GM19467 (cell line): ENCODE measurements around the gene CCDC194.

ENCODE experiments used
- ATAC-seq: cut with Tn5 transposase; IDR thresholded peaks from one replicate; pipeline ENCODE4 v1.9.1; 2021; ENCODE audit warnings: mild to moderate bottlenecking, moderate library complexity; ENCODE audit not compliant: unreplicated experiment

The CCDC194 gene, protein sequence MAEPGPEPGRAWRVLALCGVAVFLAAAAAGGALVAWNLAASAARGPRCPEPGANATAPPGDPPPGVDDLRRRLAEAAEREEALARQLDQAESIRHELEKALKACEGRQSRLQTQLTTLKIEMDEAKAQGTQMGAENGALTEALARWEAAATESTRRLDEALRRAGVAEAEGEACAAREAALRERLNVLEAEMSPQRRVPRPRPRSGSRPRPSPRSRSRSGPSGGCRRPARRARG

GRCh38 chr19:17393914-17394313, at the start of gene CCDC194:
Gene CCDC194 (minus strand): TSS chr19:17394196. CDS start chr19:17394158, 38 bp downstream.
- no peak for ATAC-seq

DNA sequence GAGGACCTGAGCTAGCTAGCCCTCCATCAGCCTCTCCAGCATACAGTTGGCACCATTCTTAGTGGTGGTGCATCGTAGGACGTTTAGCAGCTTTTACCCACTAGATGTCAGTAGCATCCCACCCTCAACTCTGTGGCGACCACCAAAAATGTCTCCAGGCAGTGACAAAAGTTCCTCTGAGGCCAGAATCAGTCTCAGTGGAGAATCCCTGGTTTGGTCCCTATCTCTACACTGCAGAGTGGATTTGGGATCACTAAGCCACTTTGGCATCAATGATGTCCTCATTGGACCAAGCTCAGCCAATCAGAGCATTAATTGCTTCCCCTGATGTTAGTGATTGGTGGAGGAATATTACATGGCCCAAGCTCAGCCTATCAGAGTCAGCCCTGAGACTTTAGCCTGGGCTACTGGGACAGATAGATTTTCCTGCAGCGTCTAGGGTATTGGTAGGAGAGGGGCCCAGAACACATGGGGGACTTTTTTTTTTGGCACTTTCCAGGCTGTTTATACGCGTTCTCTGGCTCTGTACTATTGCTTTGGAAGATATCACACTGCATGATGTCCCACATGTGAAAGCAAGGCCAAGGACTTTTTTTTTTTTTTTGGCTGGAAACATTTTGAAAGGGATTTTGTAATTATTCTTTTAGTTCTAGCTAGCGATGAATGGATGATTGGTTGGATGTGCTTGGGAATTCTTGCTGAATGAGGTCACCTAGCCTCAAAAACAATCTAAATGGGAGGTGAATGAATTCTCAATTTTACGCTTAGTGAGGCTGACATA, 47.4 kb upstream of the CCDC194 start:
- no peak for ATAC-seq

DNA sequence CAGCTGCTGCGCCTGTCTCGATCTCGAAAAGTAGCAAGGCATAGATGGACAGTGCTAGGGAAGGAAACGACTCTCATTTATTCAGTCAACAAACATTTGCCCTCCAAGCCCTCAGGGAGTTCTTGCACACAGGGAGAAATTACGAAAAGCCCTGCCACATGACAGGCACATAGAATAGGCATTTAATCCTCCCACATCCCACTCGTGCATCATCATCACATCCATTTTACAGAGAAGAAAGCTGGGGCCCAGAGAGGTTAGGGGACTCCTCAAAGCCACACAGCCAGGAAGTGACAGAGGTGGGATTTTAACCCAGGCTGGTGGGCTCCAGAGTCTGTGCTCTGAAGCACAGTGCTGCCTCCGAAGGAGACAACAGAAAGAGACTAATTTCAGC, 42.9 kb upstream of the CCDC194 start:
- no peak for ATAC-seq

DNA sequence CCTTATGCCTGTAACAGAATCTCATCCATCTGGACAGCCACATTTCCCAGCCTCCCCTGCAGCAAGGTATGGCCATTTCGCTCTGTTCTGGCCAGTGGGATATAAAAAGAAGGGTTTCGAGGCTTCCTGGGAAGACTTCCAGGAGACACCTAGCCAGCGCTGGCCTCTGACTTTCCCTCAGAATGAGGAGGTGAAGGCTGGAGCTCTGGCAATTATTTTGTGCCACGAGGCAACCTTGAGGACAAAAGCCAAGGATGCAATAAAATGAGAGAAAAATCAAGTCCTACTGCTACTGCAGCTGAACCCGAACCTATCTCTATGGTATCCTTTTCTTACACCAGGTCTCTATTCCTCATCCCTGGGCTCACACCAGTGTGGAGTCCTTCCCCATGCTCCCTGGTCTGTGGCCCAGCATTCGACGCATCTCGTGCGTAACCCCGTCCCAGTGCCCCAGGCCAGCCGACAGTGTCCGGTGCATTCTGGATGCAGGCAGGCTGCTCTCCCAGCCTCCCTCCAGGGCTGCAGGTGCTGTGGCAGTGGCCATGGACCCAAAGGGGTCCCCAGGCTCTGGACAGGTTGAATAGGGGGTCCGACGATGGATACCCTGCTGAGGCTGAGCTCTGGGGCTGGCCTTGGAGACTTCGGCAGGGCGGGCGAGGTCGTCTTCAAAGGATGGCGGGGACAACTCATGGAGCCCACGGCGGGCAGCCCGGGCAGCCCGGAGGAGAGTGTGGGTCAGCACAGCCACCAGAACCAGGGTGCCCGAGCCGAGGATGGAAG, 42.3 kb upstream of the CCDC194 start:
- no peak for ATAC-seq

- no peak for ATAC-seq
Measured at GRCh38 chr19:17435218-17435617, 41.2 kb upstream of the CCDC194 start.

- no peak for ATAC-seq
Measured at GRCh38 chr19:17431417-17431816, 37.4 kb upstream of the CCDC194 start.

- no peak for ATAC-seq
Measured at GRCh38 chr19:17429641-17430113, 35.7 kb upstream of the CCDC194 start.

- no peak for ATAC-seq
Measured at GRCh38 chr19:17424743-17425365, 30.9 kb upstream of the CCDC194 start.

DNA sequence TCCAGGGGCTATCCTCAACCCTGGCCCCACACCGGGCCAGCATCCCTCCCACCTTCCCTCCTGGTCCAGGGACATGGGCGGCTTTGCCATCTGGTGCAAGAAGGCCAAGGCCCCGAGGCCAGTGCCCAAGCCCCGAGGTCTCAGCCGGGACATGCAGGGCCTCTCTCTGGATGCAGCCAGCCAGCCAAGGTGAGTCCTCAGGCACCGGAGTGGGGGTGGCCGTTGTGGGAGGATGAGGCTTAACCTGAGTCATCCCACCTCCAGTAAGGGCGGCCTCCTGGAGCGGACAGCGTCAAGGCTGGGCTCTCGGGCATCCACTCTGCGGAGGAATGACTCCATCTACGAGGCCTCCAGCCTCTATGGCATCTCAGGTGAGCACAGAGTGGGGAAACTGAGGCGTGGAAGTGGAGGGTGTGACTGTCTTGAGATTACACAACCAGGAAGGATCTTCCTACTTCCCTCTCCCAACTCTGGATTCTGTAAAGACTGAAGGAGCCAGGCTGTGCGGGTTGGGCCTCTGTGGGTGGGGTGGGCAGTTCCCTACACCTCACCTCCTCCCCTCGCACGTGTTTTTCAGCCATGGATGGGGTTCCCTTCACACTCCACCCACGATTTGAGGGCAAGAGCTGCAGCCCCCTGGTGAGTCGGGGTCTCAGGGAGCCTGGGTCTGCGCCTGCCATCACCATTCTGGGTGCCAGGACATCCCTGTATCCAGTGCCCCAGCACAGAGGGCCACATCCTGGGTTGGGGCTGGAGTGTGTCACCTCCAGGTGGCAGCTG, 29.6 kb upstream of the CCDC194 start:
- ATAC-seq, result no peak

- ATAC-seq, result no peak
Measured at GRCh38 chr19:17421942-17422341, 27.9 kb upstream of the CCDC194 start.

- no peak for ATAC-seq
Measured at GRCh38 chr19:17420475-17420924, 26.5 kb upstream of the CCDC194 start.

GRCh38 chr19:17419621-17420474, 25.9 kb upstream of the CCDC194 start, which contains the start of gene MVB12A:
Gene MVB12A (plus strand): TSS chr19:17420047. CDS start chr19:17420136, 89 bp downstream.
- peak; percentile 82 for ATAC-seq

GRCh38 chr19:17419154-17419620, 25.2 kb upstream of the CCDC194 start:
- no peak for ATAC-seq

GRCh38 chr19:17418710-17419109, 24.7 kb upstream of the CCDC194 start:
- ATAC-seq, result no peak

GRCh38 chr19:17415121-17415520, 21.1 kb upstream of the CCDC194 start:
- no peak for ATAC-seq

DNA sequence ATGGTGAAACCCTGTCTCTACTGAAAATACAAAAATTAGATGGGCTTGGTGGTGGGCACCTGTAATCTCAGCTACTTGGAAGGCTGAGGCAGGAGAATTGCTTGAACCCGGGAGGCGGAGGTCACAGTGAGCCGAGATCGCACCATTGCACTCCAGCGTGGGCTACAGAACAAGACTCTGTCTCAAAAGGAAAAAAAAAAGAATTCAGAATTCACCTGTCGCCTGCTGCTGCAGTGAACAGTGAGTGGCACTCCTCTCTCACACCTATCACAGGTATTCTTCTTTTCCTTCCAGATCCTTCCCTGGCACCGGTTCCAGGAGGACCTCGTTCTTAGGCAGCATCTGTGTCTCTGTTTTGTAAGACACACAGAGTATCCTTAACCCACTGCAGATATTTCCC, 20.1 kb upstream of the CCDC194 start:
- no peak for ATAC-seq

DNA sequence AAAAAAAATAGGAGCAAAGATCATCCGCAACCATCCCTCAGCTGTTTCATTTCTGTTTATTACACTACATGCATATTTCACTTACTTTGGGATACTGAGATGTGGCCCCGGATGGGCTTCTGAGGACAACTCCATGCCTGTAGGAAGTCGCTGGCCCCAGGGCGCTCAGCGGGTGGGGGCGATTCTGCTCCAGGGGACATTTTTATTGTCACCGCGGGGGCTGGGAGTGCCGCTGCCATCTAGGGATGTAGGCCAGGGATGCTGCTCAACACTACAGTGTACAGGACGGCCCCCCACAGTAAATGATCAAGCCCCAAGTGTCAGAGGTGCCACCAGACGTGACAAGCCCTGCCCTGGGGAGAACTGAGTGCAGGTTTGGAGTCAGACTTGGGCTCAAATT, 17.8 kb upstream of the CCDC194 start:
- ATAC-seq, result no peak

- ATAC-seq, result no peak
Measured at GRCh38 chr19:17409990-17410389, 16.0 kb upstream of the CCDC194 start.

GRCh38 chr19:17406887-17407196, 12.8 kb upstream of the CCDC194 start:
- no peak for ATAC-seq
